ENCODE results near the gene CNGA1.
A peak's percentile ranks its signal among the peaks of the same experiment; 100 is the strongest.
"Not testable (repeated sequence)": the region's sequence is repeated elsewhere in the genome, so short reads cannot be mapped to it uniquely, and the experiment has no call there.

The CNGA1 gene

GRCh38 chr4:48028696-48029095, 12.2 kb upstream of the CNGA1 start:
- DNase-seq, result no peak

GRCh38 chr4:48027653-48028052, 11.2 kb upstream of the CNGA1 start:
- no peak for DNase-seq

- peak; percentile 73 for DNase-seq
These were observed 8.5 kb upstream of the CNGA1 start for GRCh38 chr4:48025005-48025404.

- no peak for DNase-seq
These were observed 8.0 kb upstream of the CNGA1 start for GRCh38 chr4:48024522-48024921.

DNA sequence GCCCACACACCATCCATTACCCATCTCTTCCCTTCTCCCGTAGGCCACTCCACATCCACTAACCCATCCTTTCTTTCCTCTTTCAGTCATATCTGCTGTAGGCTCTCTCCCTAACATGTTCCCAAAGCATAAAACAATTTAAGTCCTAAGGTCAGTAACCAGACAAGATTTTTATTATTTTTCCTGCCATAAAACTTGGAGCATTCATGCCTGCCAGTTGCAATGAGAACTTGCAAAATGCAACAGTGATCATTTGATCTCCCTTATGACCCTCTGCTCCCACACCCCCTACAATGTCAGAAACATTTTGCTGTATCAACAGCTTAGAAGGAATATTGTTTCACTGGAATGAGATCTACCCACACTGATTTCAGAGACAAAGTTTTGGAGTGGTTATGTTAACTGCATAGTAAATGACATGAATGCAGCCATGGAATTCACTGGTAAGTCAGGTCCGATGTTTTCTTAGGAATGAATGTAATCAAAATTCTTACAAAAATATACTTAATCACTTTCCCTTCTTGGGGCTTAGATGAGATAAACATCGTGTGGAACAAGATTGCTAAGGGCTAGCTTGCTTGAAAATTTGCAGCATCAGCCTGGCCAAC, 5.8 kb upstream of the CNGA1 start:
- no peak for DNase-seq

GRCh38 chr4:48021100-48021499, 4.6 kb upstream of the CNGA1 start:
- DNase-seq, result no peak

DNA sequence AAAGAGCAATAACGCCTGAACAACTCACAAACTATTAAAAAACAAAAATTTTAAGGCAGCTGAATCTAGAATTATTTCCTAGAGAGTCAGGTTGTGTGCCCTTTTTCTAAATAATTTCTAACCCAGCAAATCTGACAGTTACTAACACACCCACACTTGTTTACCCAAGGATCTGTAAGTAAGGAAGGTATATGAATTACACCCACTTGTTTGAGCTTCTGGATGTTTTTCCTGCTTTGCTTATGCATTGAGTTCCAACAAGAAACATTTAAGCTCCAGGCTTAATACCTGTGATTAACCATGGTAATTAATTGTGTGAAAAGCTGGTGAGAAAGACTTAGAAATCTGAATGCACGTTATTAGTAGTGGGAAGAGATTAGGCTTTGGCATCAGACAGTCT, 1.6 kb upstream of the CNGA1 start:
- no peak for DNase-seq

DNA sequence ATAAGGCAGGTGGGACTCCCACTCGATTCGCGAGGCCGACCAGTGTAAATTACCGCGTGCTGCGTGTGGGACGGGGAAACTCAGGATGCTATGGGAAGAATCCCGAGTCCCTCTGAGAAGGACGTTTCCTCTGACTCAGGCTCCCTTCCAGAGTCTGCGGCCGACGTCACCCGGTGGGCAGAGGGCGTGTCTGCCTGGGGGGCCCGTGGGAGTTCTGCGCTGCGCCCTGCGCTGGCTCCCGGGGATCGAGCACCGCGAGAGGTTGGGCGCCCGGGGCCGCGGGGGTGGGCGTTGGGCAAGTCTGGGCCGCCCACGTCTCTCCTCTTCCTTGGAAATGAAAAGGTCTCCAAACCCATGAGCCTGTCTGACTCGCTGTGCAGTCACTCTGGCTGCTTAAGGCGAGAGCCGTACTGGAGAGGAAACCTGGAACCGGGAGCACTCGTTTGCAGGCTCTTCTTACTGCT, 659 bp upstream of the CNGA1 start:
- DNase-seq, result peak; percentile 50

- no peak for DNase-seq
These were observed 803 bp downstream of the CNGA1 start for GRCh38 chr4:48015678-48016077.

- no peak for DNase-seq
These were observed 1.3 kb downstream of the CNGA1 start for GRCh38 chr4:48015216-48015615.

DNA sequence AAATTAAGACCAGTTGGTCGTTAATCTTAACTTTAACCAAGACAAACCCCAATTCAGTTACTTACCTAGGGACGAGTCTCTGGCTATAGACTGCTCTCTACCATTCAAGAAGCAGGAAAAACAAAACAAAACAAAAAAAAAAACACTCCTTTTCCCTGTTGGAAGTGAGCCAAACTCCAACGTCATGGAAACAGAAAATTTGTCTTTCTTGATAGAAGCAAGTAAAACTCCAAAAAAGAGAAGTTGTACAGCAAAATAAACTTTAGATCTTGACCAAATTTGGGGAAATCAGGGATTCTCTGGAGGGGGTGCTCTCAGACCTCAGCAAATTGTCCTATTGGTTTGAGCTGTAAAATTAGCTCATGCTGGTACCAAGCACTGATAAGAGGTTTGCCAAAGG, 3.7 kb downstream of the CNGA1 start:
- no peak for DNase-seq

DNA sequence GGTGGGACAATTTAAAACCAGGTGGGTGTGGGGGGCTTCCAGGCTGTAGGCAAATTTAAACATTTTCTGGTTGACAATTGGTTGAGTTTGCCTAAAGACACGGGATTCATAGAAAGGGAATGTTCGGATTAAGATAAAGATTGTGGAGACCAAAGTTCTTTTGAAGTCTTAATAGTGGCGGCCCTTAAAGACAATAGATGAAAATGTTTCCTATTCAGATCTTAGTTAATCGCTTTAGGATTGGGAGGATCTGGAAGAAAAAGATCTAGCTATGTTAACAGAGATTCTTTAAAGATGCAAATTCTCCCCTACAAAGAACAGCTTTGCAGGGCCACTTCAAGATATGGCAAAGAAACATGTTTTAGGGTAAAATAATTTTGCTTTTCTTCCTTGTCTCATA, 4.8 kb downstream of the CNGA1 start:
- DNase-seq, result no peak

DNA sequence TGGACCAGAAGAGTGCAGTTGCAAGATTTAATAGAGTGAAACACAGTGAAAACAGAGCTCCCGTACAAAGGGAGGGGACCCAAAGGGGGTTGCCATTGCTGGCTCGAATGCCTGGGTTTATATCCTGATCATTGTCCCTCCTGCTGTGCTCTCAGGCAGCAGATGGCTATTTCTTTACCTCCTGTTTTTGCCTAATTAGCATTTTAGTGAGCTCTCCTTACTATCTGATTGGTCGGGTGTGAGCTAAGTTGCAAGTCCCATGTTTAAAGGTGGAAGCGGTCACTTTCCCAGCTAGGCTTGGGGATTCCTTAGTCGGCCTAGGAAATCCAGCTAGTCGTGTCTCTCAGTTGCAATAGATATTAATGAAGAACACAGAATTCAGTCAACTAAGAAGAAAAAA, 5.6 kb downstream of the CNGA1 start:
- not testable (repeated sequence) for DNase-seq

GRCh38 chr4:48008021-48008596, 8.4 kb downstream of the CNGA1 start:
- peak; percentile 5 for DNase-seq

DNA sequence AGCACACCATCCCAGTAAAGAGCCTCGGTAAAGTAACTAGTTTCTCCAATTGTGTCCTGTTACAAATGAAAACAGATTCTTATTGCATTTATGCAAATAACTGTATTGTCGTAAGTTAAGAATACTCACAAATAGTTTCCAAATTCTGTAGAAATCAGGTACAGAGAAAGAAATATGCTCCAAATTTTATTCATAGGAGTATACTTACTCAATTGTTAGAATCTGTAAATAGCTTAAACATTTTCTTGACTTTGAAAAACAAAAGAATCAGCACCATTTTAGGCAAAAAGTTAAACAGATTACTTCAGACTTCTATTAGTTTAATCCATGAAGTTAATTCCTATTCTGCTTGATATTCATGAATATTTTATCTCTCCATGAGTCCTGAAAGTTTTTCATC, 10.7 kb downstream of the CNGA1 start:
- DNase-seq, result no peak

DNA sequence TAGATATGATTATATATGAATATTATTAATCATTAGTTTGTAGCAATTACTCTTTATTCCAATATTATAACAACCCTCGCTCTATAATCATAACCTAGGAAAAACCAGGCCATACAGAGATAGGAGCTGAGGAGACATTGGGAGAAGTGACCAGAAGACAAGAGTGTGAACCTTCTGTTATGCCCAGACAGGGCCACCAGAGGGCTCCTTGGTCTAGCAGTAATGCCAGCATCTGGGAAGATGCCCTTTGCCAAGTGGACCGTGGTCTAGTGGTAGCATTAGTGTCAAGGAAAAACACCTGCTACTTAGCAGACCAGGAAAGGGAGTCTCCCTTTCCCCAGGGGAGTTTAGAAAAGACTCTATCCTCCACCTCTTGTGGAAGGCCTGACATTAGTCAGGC, 12.9 kb downstream of the CNGA1 start:
- not testable (repeated sequence) for DNase-seq

DNA sequence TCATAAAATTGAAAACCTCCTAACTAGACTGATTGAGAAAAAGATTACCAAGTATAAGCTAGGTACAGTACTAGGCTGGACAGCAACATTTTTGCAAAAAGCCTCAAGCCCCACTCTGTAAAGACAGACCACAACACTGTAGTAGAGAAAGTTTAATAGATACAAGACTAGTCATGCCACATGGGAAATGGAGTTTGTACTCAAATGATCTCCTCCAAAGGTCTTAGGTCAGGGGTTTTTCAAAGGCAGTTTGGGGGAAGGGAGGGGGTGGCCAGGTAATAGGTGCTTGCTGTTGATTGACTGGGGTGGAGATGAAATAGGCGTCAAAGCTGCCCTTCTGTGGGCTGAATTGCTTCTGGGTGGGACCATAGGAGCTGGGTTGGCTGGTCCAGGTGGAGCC, 14.2 kb downstream of the CNGA1 start:
- no peak for DNase-seq

DNA sequence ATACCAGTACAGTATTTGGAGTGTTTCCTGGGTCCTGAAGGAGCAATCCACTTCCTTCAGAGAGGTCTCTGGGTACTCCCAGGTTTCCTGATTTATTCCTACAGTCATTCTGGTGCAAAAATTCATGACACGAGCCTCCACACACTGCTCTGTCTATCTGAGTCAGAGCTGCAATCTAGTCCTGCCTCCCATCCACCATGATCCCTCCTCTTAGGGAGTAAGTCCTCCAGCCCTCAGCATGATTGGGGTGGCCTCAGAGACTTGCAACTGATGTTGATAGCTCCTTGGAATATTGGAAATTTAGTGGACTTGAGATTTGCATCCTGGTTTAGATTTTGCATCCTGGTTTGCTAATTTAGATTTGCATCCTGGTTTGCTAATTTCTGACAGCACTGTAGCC, 20.5 kb downstream of the CNGA1 start:
- DNase-seq, result no peak

- DNase-seq, result not testable (repeated sequence)
These were observed 24.0 kb downstream of the CNGA1 start for GRCh38 chr4:47992475-47992874.

- DNase-seq, result no peak
These were observed 26.3 kb downstream of the CNGA1 start for GRCh38 chr4:47990145-47990544.

- DNase-seq, result no peak
These were observed 41.9 kb downstream of the CNGA1 start for GRCh38 chr4:47974566-47974965.

GRCh38 chr4:47972721-47973120, 43.8 kb downstream of the CNGA1 start:
- DNase-seq, result no peak

DNA sequence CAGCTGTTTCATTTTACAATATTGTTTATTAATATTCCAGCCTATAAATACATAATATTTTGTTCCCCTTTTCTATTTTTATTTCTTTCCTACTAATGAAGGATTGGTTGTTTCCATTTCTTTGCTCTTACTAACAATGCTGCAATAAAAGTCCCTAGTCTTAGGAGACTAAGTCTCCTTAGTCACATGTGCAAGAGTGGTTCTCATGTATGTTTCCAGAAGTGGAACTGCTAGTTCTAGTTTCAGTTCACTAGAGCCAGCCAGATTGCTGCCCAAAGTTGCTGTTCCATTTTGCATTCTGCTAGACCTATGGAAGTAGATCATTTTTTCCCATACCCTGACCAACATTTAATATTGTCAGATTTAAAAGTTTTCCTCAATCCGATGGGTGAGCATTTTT, 44.3 kb downstream of the CNGA1 start:
- DNase-seq, result no peak

GRCh38 chr4:47968847-47969246, 47.6 kb downstream of the CNGA1 start:
- no peak for DNase-seq

DNA sequence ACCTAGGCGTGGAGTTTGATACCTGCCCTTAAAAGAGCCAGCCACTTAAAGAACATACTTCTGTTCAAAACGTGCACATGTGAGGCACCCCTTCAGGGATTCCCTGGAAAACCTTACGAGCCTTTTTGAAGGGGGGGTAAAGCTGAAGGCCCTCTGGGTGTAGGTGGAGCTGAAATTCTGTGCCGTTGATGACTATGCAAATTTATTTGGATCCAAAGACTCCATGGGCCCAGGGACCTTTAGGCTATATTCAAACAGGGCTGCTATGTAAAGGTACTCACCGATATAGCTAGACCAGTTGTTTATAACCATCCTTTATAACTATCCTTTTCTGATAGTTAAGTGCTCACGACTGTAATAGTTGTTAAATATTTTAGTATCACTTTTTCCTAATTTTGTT, 61.8 kb downstream of the CNGA1 start:
- DNase-seq, result no peak

All from NCI-H774 (cell line).